GM23338 (cell line): ENCODE data around the gene TOR2A. TPM values are rescaled to one million over a fixed set of nuclear protein-coding genes. Genes with fewer than 3 reads are reported as not detected.

Source experiments
- ATAC-seq: fragments of 200-7000 bp; cut with Tn5 transposase; 3 replicates; pipeline ENCODE4 v1.9.1; 2020
- DNase-seq: peaks from one replicate; pipeline ENCODE4 v3.0.0-alpha.2; 2015; ENCODE audit warnings: low spot score
- H2AFZ ChIP-seq: fragments of 200-600 bp; sonication (generic); 2 replicates; pipeline ENCODE4 v1.8.0; 2016; ENCODE audit warnings: antibody characterized with exemption, mild to moderate bottlenecking, moderate library complexity
- H3F3A ChIP-seq: fragments of 200-600 bp; sonication (generic); replicated peaks from 2 replicates; pipeline ENCODE4 v1.8.0; 2017; ENCODE audit warnings: antibody characterized with exemption, mixed run types, low read depth
- H3K27ac ChIP-seq: fragments of 200-600 bp; sonication (generic); 2 replicates; pipeline ENCODE4 v1.6.1; 2016; ENCODE audit warnings: low read depth
- H3K27me3 ChIP-seq: fragments of 200-600 bp; sonication (generic); 2 replicates; pipeline ENCODE4 v1.8.0; 2016; ENCODE audit warnings: mild to moderate bottlenecking, mixed run types, moderate library complexity; ENCODE audit not compliant: insufficient read depth
- H3K36me3 ChIP-seq: fragments of 200-600 bp; sonication (generic); 2 replicates; pipeline ENCODE4 v1.8.0; 2016; ENCODE audit warnings: mild to moderate bottlenecking; ENCODE audit not compliant: insufficient read depth
- H3K4me1 ChIP-seq: fragments of 200-600 bp; sonication (generic); 2 replicates; pipeline ENCODE4 v1.8.0; 2016; ENCODE audit warnings: mild to moderate bottlenecking, moderate library complexity; ENCODE audit not compliant: insufficient read depth
- H3K4me2 ChIP-seq: fragments of 200-600 bp; sonication (generic); 2 replicates; pipeline ENCODE4 v1.7.1; 2017; ENCODE audit warnings: mixed run types
- H3K4me3 ChIP-seq: fragments of 200-600 bp; sonication (generic); 2 replicates; pipeline ENCODE4 v1.6.1; 2016; ENCODE audit warnings: mixed run types
- H3K79me2 ChIP-seq: fragments of 200-600 bp; sonication (generic); replicated peaks from 2 replicates; pipeline ENCODE4 v1.8.0; 2017; ENCODE audit warnings: mild to moderate bottlenecking; ENCODE audit not compliant: insufficient read depth
- H3K9me2 ChIP-seq: fragments of 200-600 bp; sonication (generic); 2 replicates; pipeline ENCODE4 v1.8.0; 2017; ENCODE audit not compliant: insufficient read depth
- H4K20me1 ChIP-seq: fragments of 200-600 bp; sonication (generic); replicated peaks from 2 replicates; pipeline ENCODE4 v1.8.0; 2017; ENCODE audit warnings: mild to moderate bottlenecking; ENCODE audit not compliant: insufficient read depth
- H3K27ac Mint-ChIP-seq: 2 replicates; pipeline ENCODE4 v1.8.0; 2020; ENCODE audit warnings: inconsistent platforms, mild to moderate bottlenecking, moderate library complexity, mixed read lengths
- H3K27me3 Mint-ChIP-seq: 3 replicates; pipeline ENCODE4 v1.8.0; 2022; ENCODE audit warnings: low read depth, mild to moderate bottlenecking, moderate library complexity, mixed read lengths, inconsistent platforms; ENCODE audit not compliant: insufficient read depth, poor library complexity
- H3K36me3 Mint-ChIP-seq: 3 replicates; pipeline ENCODE4 v1.8.0; 2021; ENCODE audit warnings: low read depth, mild to moderate bottlenecking, inconsistent platforms, moderate library complexity, mixed read lengths
- H3K4me1 Mint-ChIP-seq: 3 replicates; pipeline ENCODE4 v1.8.0; 2020; ENCODE audit warnings: mild to moderate bottlenecking, inconsistent platforms, mixed read lengths
- H3K4me3 Mint-ChIP-seq: 3 replicates; pipeline ENCODE4 v1.8.0; 2021; ENCODE audit warnings: moderate library complexity, mild to moderate bottlenecking, inconsistent platforms, mixed read lengths
- H3K9me3 Mint-ChIP-seq: 3 replicates; pipeline ENCODE4 v1.8.0; 2020; ENCODE audit warnings: moderate library complexity, mild to moderate bottlenecking, inconsistent platforms, mixed read lengths
- CREB1 ChIP-seq: fragments of 250-450 bp; sonication (Bioruptor Pico); IDR thresholded peaks from 2 replicates; pipeline ENCODE4 v1.5.0; 2020; ENCODE audit warnings: low read depth, mild to moderate bottlenecking, moderate library complexity
- CTCF ChIP-seq, 2 experiments: fragments of 200-600 bp in 1 of 2; sonication (generic) in 1 of 2; conservative IDR thresholded peaks; 2 replicates each; pipeline versions ENCODE4 v1.5.1 to v1.6.1; 2016 to 2017; ENCODE audit warnings: antibody characterized with exemption in 2 of 2, low read depth in 2 of 2, mild to moderate bottlenecking in 2 of 2, moderate library complexity in 1 of 2
- JUNB ChIP-seq: IDR thresholded peaks from one replicate; pipeline ENCODE4 v1.6.1; 2016; ENCODE audit warnings: antibody characterized with exemption; ENCODE audit not compliant: unreplicated experiment
- NANOG ChIP-seq: IDR thresholded peaks from 2 replicates; pipeline ENCODE4 v1.6.1; 2016; ENCODE audit warnings: antibody characterized with exemption, borderline replicate concordance
- REST ChIP-seq: IDR thresholded peaks from one replicate; pipeline ENCODE4 v1.6.1; 2018; ENCODE audit warnings: antibody characterized with exemption; ENCODE audit not compliant: unreplicated experiment
- STAT1 ChIP-seq: IDR thresholded peaks from one replicate; pipeline ENCODE4 v1.6.1; 2016; ENCODE audit warnings: antibody characterized with exemption; ENCODE audit not compliant: unreplicated experiment
- ZNF331 ChIP-seq: fragments of 250-450 bp; sonication (Bioruptor Pico); IDR thresholded peaks from 2 replicates; pipeline ENCODE4 v1.5.0; 2020; ENCODE audit warnings: low read depth, mild to moderate bottlenecking, moderate library complexity
- polyA plus RNA-seq: library from polyadenylated mRNA; unstranded; fragments of >200 nt; fragmentation: Nextera tagmentation; extraction: Ambion mirVana; gene quantifications from 2 replicates; pipeline ENCODE4 v1.2.1, GENCODE V29; 2016
- total RNA-seq: library from RNA; depleted of rRNA; stranded (reverse); fragments of >200 nt; shearing (Covaris generic); gene quantifications from 2 replicates; pipeline ENCODE4 v1.2.3, GENCODE V29; 2014
- TF ChIP-seq, protein P1 (sequence below): IDR thresholded peaks from 2 replicates; pipeline ENCODE4 v1.6.1; 2016; ENCODE audit warnings: antibody characterized with exemption

TOR2A gene
- total and polyA plus RNA-seq, 2 experiments from 2014 or later, result 14.4 to 23.5 TPM

DNA sequence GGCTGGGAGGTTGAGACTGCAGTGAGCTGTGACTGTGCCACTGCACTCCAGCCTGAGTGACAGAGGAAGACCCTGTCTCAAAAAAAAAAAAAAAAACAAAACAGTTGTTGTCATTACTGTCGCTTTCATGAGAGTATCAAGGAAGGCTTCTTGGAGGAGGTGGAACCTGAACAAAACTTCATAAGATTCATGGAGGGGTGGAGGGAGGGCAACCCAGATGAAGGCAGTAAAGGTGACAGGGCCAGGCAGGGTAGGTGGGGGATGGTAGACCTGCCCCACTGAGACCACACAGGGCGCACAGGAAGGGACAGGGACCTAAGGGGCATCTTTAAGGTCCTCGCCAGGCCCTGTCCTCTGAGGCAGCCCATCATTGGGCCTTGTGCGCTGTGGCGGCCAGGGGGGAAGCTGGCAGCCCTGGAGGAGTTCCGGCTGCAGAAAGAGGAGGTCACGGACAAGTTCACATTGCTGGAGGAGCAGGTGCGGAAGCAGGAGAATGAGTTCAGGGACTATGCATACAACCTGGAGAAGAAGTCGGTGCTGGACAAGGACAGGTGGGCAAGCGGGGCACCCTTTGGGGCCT is 24.8 kb downstream of the TOR2A start:
- Mint-ChIP-seq H3K4me1 (peaks cover 34% of the 10 kb centered on the region), H3K27ac (peak overlapping the region; percentile 60; the same call in 1 of the 2 replicates), H3K27me3 (peaks cover 14% of the 10 kb centered on the region), H3K4me3 (no peak overlapping the region), H3K36me3 (no peaks in the 10 kb centered on the region; the same call in 2 of the 3 replicates), H3K9me3 (peaks cover 4% of the 10 kb centered on the region; the same call in 2 of the 3 replicates)
- H3K27me3 ChIP-seq, result no peaks in the 10 kb centered on the region
- H3K4me1 ChIP-seq, result peaks cover 15% of the 10 kb centered on the region
- no peaks in the 10 kb centered on the region for H4K20me1 ChIP-seq
- H3K79me2 ChIP-seq, result no peaks in the 10 kb centered on the region
- no peak for DNase-seq
- H3F3A ChIP-seq, result 0 out of 2 replicates have a peak, but pooled peaks cover 12% of the 10 kb centered on the region
- H2AFZ ChIP-seq, result no peak overlapping the region
- ATAC-seq, result no peak
- no peaks in the 10 kb centered on the region for H3K9me2 ChIP-seq
- H3K4me3 ChIP-seq, result no peak overlapping the region
- H3K27ac ChIP-seq, result no peak overlapping the region
- H3K4me2 ChIP-seq, result no peak overlapping the region
- H3K36me3 ChIP-seq, result no peaks in the 10 kb centered on the region
- TF ChIP-seq NANOG (no peak), JUNB (no peak), REST (no peak), CTCF (conservative IDR thresholded peaks at IDR 0.05; ENCODE audit: low read depth in 2 of 2) (no peak), CREB1 (CRISPR knock-in tag) (no peak), STAT1 (no peak), ZNF331 (no peak)
- TF ChIP-seq, protein P1, sequence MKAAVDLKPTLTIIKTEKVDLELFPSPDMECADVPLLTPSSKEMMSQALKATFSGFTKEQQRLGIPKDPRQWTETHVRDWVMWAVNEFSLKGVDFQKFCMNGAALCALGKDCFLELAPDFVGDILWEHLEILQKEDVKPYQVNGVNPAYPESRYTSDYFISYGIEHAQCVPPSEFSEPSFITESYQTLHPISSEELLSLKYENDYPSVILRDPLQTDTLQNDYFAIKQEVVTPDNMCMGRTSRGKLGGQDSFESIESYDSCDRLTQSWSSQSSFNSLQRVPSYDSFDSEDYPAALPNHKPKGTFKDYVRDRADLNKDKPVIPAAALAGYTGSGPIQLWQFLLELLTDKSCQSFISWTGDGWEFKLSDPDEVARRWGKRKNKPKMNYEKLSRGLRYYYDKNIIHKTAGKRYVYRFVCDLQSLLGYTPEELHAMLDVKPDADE, result no peak
